H9 (cell line): ENCODE data around the gene SPINT1. TPM values are rescaled to one million over a fixed set of nuclear protein-coding genes. Genes with fewer than 3 reads are reported as not detected.

Source experiments
- DNase-seq: peaks from one replicate; pipeline ENCODE4 v3.0.0-alpha.2; 2017
- H2AFZ ChIP-seq: one replicate; pipeline ENCODE4 v1.6.1; 2013; ENCODE audit warnings: mild to moderate bottlenecking, low read length, control low read depth, moderate library complexity
- H2AK5ac ChIP-seq: 2 replicates; pipeline ENCODE4 v1.6.1; 2013; ENCODE audit warnings: low read length, control low read depth, mixed read lengths; ENCODE audit not compliant: insufficient read length
- H2BK120ac ChIP-seq: one replicate; pipeline ENCODE4 v1.6.1; 2013; ENCODE audit warnings: low read depth, mild to moderate bottlenecking, low read length, control low read depth, inconsistent platforms; ENCODE audit not compliant: poor library complexity, severe bottlenecking
- H2BK12ac ChIP-seq: 2 replicates; pipeline ENCODE4 v1.6.1; 2013; ENCODE audit warnings: low read length, control low read depth, mixed read lengths, low read depth; ENCODE audit not compliant: insufficient read length
- H2BK15ac ChIP-seq: 2 replicates; pipeline ENCODE4 v1.6.1; 2013; ENCODE audit warnings: low read depth, low read length, control low read depth
- H2BK20ac ChIP-seq: one replicate; pipeline ENCODE4 v1.6.1; 2013; ENCODE audit warnings: low read depth, mild to moderate bottlenecking, low read length, control low read depth, inconsistent platforms; ENCODE audit not compliant: poor library complexity, severe bottlenecking
- H2BK5ac ChIP-seq: 2 replicates; pipeline ENCODE4 v1.6.1; 2013; ENCODE audit warnings: low read length, control low read depth, mixed read lengths; ENCODE audit not compliant: insufficient read length
- H3K14ac ChIP-seq: 2 replicates; pipeline ENCODE4 v1.6.1; 2013; ENCODE audit warnings: low read length, control low read depth; ENCODE audit not compliant: insufficient read depth
- H3K18ac ChIP-seq: 2 replicates; pipeline ENCODE4 v1.6.1; 2013; ENCODE audit warnings: low read depth, mild to moderate bottlenecking, mixed read lengths, low read length, control low read depth; ENCODE audit not compliant: insufficient read length
- H3K23ac ChIP-seq: 2 replicates; pipeline ENCODE4 v1.6.1; 2013; ENCODE audit warnings: low read length, control low read depth, mixed read lengths, low read depth; ENCODE audit not compliant: insufficient read length
- H3K23me2 ChIP-seq: 2 replicates; pipeline ENCODE4 v1.6.1; 2013; ENCODE audit warnings: low read depth, mild to moderate bottlenecking, mixed read lengths, low read length, control low read depth; ENCODE audit not compliant: insufficient read length, poor library complexity, severe bottlenecking
- H3K27ac ChIP-seq: 2 replicates; pipeline ENCODE4 v1.5.1; 2013; ENCODE audit warnings: low read length, control low read depth, mixed read lengths, low read depth; ENCODE audit not compliant: insufficient read length
- H3K27me3 ChIP-seq: 2 replicates; pipeline ENCODE4 v1.6.1; 2013; ENCODE audit warnings: low read length, control low read depth, inconsistent platforms; ENCODE audit not compliant: insufficient read depth
- H3K4ac ChIP-seq: 2 replicates; pipeline ENCODE4 v1.6.1; 2013; ENCODE audit warnings: low read depth, mild to moderate bottlenecking, control low read depth, inconsistent platforms, low read length, moderate library complexity
- H3K4me1 ChIP-seq: 2 replicates; pipeline ENCODE4 v1.6.1; 2013; ENCODE audit warnings: low read length, control low read depth, inconsistent platforms; ENCODE audit not compliant: insufficient read depth
- H3K4me2 ChIP-seq: 2 replicates; pipeline ENCODE4 v1.6.1; 2013; ENCODE audit warnings: low read length, control low read depth, mixed read lengths; ENCODE audit not compliant: insufficient read length, insufficient read depth
- H3K56ac ChIP-seq: 2 replicates; pipeline ENCODE4 v1.6.1; 2013; ENCODE audit warnings: low read depth, mild to moderate bottlenecking, mixed read lengths, low read length, control low read depth; ENCODE audit not compliant: insufficient read length
- H3K79me1 ChIP-seq: 2 replicates; pipeline ENCODE4 v1.6.1; 2013; ENCODE audit warnings: low read depth, mild to moderate bottlenecking, moderate library complexity, low read length, control low read depth, inconsistent platforms; ENCODE audit not compliant: insufficient read depth, poor library complexity, severe bottlenecking
- H3K79me2 ChIP-seq: 2 replicates; pipeline ENCODE4 v1.6.1; 2013; ENCODE audit warnings: low read length, control low read depth, inconsistent platforms; ENCODE audit not compliant: insufficient read depth
- H3K9ac ChIP-seq: 2 replicates; pipeline ENCODE4 v1.6.1; 2013; ENCODE audit warnings: low read length, control low read depth, mixed read lengths; ENCODE audit not compliant: insufficient read length; ENCODE audit errors: extremely low read depth
- H3K9me3 ChIP-seq: one replicate; pipeline ENCODE4 v1.6.1; 2013; ENCODE audit warnings: low read depth, low read length, inconsistent platforms; ENCODE audit not compliant: control insufficient read depth
- H3T11ph ChIP-seq: one replicate; pipeline ENCODE4 v1.6.1; 2013; ENCODE audit warnings: mild to moderate bottlenecking, low read length, control low read depth, inconsistent platforms
- H4K20me1 ChIP-seq: one replicate; pipeline ENCODE4 v1.6.1; 2013; ENCODE audit not compliant: control insufficient read depth, insufficient read length, insufficient read depth
- H4K5ac ChIP-seq: 2 replicates; pipeline ENCODE4 v1.6.1; 2013; ENCODE audit warnings: low read depth, mild to moderate bottlenecking, mixed read lengths, low read length, control low read depth; ENCODE audit not compliant: insufficient read length
- H4K8ac ChIP-seq: replicated peaks from 2 replicates; pipeline ENCODE4 v1.6.1; 2013; ENCODE audit warnings: low read length, control low read depth, mixed read lengths, low read depth; ENCODE audit not compliant: insufficient read length
- H4K91ac ChIP-seq: 2 replicates; pipeline ENCODE4 v1.6.1; 2013; ENCODE audit warnings: low read depth, mild to moderate bottlenecking, moderate library complexity, mixed read lengths, low read length, control low read depth; ENCODE audit not compliant: insufficient read length
- H3K27ac Mint-ChIP-seq, 3 experiments: 2 replicates in 2 of 3; 3 replicates in 1 of 3; pipeline ENCODE4 v1.8.0; 2020 to 2021; ENCODE audit warnings: mixed read lengths in 3 of 3, mild to moderate bottlenecking in 1 of 3, moderate library complexity in 1 of 3
- H3K27me3 Mint-ChIP-seq: 2 replicates; pipeline ENCODE4 v1.8.0; 2021; ENCODE audit warnings: low read depth, mild to moderate bottlenecking, moderate library complexity, mixed read lengths
- H3K36me3 Mint-ChIP-seq, 3 experiments: 2 replicates in 2 of 3; 3 replicates in 1 of 3; pipeline ENCODE4 v1.8.0; 2020 to 2021; ENCODE audit warnings: low read depth in 3 of 3, mixed read lengths in 3 of 3; ENCODE audit not compliant: insufficient read depth in 1 of 3
- H3K4me1 Mint-ChIP-seq, 2 experiments: 2 replicates each; pipeline ENCODE4 v1.8.0; 2020; ENCODE audit warnings: mixed read lengths in 2 of 2
- H3K4me3 Mint-ChIP-seq, 2 experiments: 2 replicates in 1 of 2; 3 replicates in 1 of 2; pipeline ENCODE4 v1.8.0; 2020 to 2021; ENCODE audit warnings: mild to moderate bottlenecking in 2 of 2, mixed read lengths in 2 of 2, moderate library complexity in 1 of 2
- H3K9me3 Mint-ChIP-seq, 2 experiments: 2 replicates in 1 of 2; 3 replicates in 1 of 2; pipeline ENCODE4 v1.8.0; 2020; ENCODE audit warnings: mild to moderate bottlenecking in 2 of 2, mixed read lengths in 2 of 2, moderate library complexity in 1 of 2
- CTCF ChIP-seq: fragments of 200-600 bp; sonication (generic); conservative IDR thresholded peaks from 3 replicates; pipeline ENCODE4 v1.8.0; 2021; ENCODE audit warnings: antibody characterized with exemption, mild to moderate bottlenecking
- WGBS: extraction: QIAGEN DNeasy Blood & Tissue Kit; methylation state at CpG from one replicate; pipeline ENCODE4 v1.1.7; 2013; ENCODE audit warnings: missing lambda C conversion rate, low lambda C conversion rate, mixed read lengths; ENCODE audit not compliant: insufficient read length; ENCODE audit errors: extremely low coverage; 5-methylcytosine and 5-hydroxymethylcytosine counted together
- total RNA-seq: library from RNA; stranded (reverse); gene quantifications from 2 replicates; pipeline ENCODE4 v1.2.1, GENCODE V29; 2021

Gene SPINT1
- total RNA-seq, 1 experiment from 2014 or later, result 130 TPM

- H3K4me1 ChIP-seq, result peaks cover 9% of the 10 kb centered on the region
- H4K20me1 ChIP-seq, result no peaks in the 10 kb centered on the region
- no peak overlapping the region for H4K8ac ChIP-seq
- H3K56ac ChIP-seq, result no peak overlapping the region
- H2BK120ac ChIP-seq, result no peak overlapping the region
- H3K4me2 ChIP-seq, result no peak overlapping the region
- no peak overlapping the region for H2AFZ ChIP-seq
- no peak overlapping the region for H3K23ac ChIP-seq
- Mint-ChIP-seq H3K36me3 (peaks cover 4 to 10% (median 7%) of the 10 kb centered on the region in 3 experiments; a peak in 6 of 7 replicates), H3K27me3 (no peaks in the 10 kb centered on the region), H3K27ac (no peak overlapping the region), H3K9me3 (no peaks in the 10 kb centered on the region), H3K4me1 (peaks cover 27 to 30% of the 10 kb centered on the region in 2 experiments), H3K4me3 (no peak overlapping the region)
- no peak overlapping the region for H3K4ac ChIP-seq
- H3K79me1 ChIP-seq, result no peaks in the 10 kb centered on the region
- peaks cover 4% of the 10 kb centered on the region for H3K23me2 ChIP-seq
- no peaks in the 10 kb centered on the region for H3K9me3 ChIP-seq
- H2BK5ac ChIP-seq, result no peak overlapping the region
- no peak overlapping the region for H2BK12ac ChIP-seq
- H2AK5ac ChIP-seq, result no peak overlapping the region
- H3K14ac ChIP-seq, result no peak overlapping the region
- no peaks in the 10 kb centered on the region for H3K27me3 ChIP-seq
- TF ChIP-seq CTCF, result 0 out of 3 replicates have a peak, but pooled peaks have one; percentile 11
- no peak overlapping the region for H3K9ac ChIP-seq
- no peak overlapping the region for H2BK20ac ChIP-seq
- no peak overlapping the region for H4K91ac ChIP-seq
- no CpG with 5 or more reads among the region's 1 CpG for WGBS
- no peak overlapping the region for H3K18ac ChIP-seq
- H3K79me2 ChIP-seq, result no peaks in the 10 kb centered on the region
- H4K5ac ChIP-seq, result no peak overlapping the region
- H3T11ph ChIP-seq, result no peak overlapping the region
- H2BK15ac ChIP-seq, result no peak overlapping the region
- DNase-seq, result no peak
- no peak overlapping the region for H3K27ac ChIP-seq
These were observed 40.2 kb upstream of the SPINT1 start for GRCh38 chr15:40803688-40804087.
